GM21619 (cell line): ENCODE measurements around the gene GALNT17.
"Not testable (repeated sequence)": the region's sequence is repeated elsewhere in the genome, so short reads cannot be mapped to it uniquely, and the experiment has no call there.

Source experiments
- ATAC-seq: cut with Tn5 transposase; IDR thresholded peaks from one replicate; pipeline ENCODE4 v1.9.1; 2021; ENCODE audit not compliant: unreplicated experiment

GALNT17 gene

GRCh38 chr7:71229699-71230098 lies 97.8 kb downstream of the GALNT17 start:
- no peak for ATAC-seq

GRCh38 chr7:71235253-71235652 lies 103.3 kb downstream of the GALNT17 start:
- no peak for ATAC-seq

GRCh38 chr7:71236230-71237105 lies 104.5 kb downstream of the GALNT17 start:
- no peak for ATAC-seq

GRCh38 chr7:71237945-71238344 lies 106.0 kb downstream of the GALNT17 start:
- no peak for ATAC-seq

- no peak for ATAC-seq
Measured at GRCh38 chr7:71238581-71239295, 106.8 kb downstream of the GALNT17 start.

- ATAC-seq = no peak
Measured at GRCh38 chr7:71239586-71240268, 107.8 kb downstream of the GALNT17 start.

GRCh38 chr7:71243736-71244410 lies 111.9 kb downstream of the GALNT17 start:
- ATAC-seq = no peak

GRCh38 chr7:71245038-71245437 lies 113.1 kb downstream of the GALNT17 start:
- ATAC-seq = no peak

- no peak for ATAC-seq
Measured at GRCh38 chr7:71251706-71252105, 119.8 kb downstream of the GALNT17 start.

- no peak for ATAC-seq
Measured at GRCh38 chr7:71254751-71255150, 122.8 kb downstream of the GALNT17 start.

- no peak for ATAC-seq
Measured at GRCh38 chr7:71255537-71256178, 123.7 kb downstream of the GALNT17 start.

- ATAC-seq = no peak
Measured at GRCh38 chr7:71261066-71261465, 129.1 kb downstream of the GALNT17 start.

- ATAC-seq = not testable (repeated sequence)
Measured at GRCh38 chr7:71262834-71263233, 130.9 kb downstream of the GALNT17 start.

GRCh38 chr7:71264005-71264404 lies 132.1 kb downstream of the GALNT17 start:
- ATAC-seq = no peak

GRCh38 chr7:71266912-71267311 lies 135.0 kb downstream of the GALNT17 start:
- ATAC-seq = no peak

- ATAC-seq = no peak
Measured at GRCh38 chr7:71267734-71268469, 136.0 kb downstream of the GALNT17 start.

GRCh38 chr7:71270558-71270957 lies 138.6 kb downstream of the GALNT17 start:
- no peak for ATAC-seq

- no peak for ATAC-seq
Measured at GRCh38 chr7:71271203-71271602, 139.3 kb downstream of the GALNT17 start.

- ATAC-seq = no peak
Measured at GRCh38 chr7:71272509-71273490, 140.9 kb downstream of the GALNT17 start.
